ENCODE data around the gene TENT4A.
"Not testable (repeated sequence)": the region's sequence is repeated elsewhere in the genome, so short reads cannot be mapped to it uniquely, and the experiment has no call there.

Gene TENT4A

GRCh38 chr5:6713274-6714225 lies at the start of gene TENT4A:
Gene TENT4A (plus strand): TSS chr5:6713432. CDS start chr5:6713984, 552 bp downstream.
- peak; percentile 59 for DNase-seq (ENCODE audit: low spot score)

GRCh38 chr5:6666762-6667161 lies 46.5 kb upstream of the TENT4A start:
- no peak for DNase-seq (ENCODE audit: low spot score)

- no peak for DNase-seq (ENCODE audit: low spot score)
These were observed 45.6 kb upstream of the TENT4A start for GRCh38 chr5:6667648-6668047.

GRCh38 chr5:6668717-6669116 lies 44.5 kb upstream of the TENT4A start:
- not testable (repeated sequence) for DNase-seq (ENCODE audit: low spot score)

GRCh38 chr5:6673031-6673430 lies 40.2 kb upstream of the TENT4A start:
- DNase-seq (ENCODE audit: low spot score) = no peak

GRCh38 chr5:6673963-6674362 lies 39.3 kb upstream of the TENT4A start:
- DNase-seq (ENCODE audit: low spot score) = no peak

- DNase-seq (ENCODE audit: low spot score) = no peak
These were observed 38.8 kb upstream of the TENT4A start for GRCh38 chr5:6674421-6674820.

- DNase-seq (ENCODE audit: low spot score) = no peak
These were observed 38.3 kb upstream of the TENT4A start for GRCh38 chr5:6674886-6675285.

- no peak for DNase-seq (ENCODE audit: low spot score)
These were observed 37.3 kb upstream of the TENT4A start for GRCh38 chr5:6675784-6676491.

- no peak for DNase-seq (ENCODE audit: low spot score)
These were observed 36.5 kb upstream of the TENT4A start for GRCh38 chr5:6676702-6677101.

- no peak for DNase-seq (ENCODE audit: low spot score)
These were observed 34.8 kb upstream of the TENT4A start for GRCh38 chr5:6678385-6678784.

GRCh38 chr5:6680922-6681321 lies 32.3 kb upstream of the TENT4A start:
- DNase-seq (ENCODE audit: low spot score) = no peak

- no peak for DNase-seq (ENCODE audit: low spot score)
These were observed 31.6 kb upstream of the TENT4A start for GRCh38 chr5:6681682-6682081.

- DNase-seq (ENCODE audit: low spot score) = no peak
These were observed 31.0 kb upstream of the TENT4A start for GRCh38 chr5:6682239-6682638.

- no peak for DNase-seq (ENCODE audit: low spot score)
These were observed 30.0 kb upstream of the TENT4A start for GRCh38 chr5:6683241-6683640.

GRCh38 chr5:6684075-6684474 lies 29.2 kb upstream of the TENT4A start:
- no peak for DNase-seq (ENCODE audit: low spot score)

- DNase-seq (ENCODE audit: low spot score) = no peak
These were observed 26.7 kb upstream of the TENT4A start for GRCh38 chr5:6686501-6686900.

- no peak for DNase-seq (ENCODE audit: low spot score)
These were observed 26.3 kb upstream of the TENT4A start for GRCh38 chr5:6686915-6687409.

GRCh38 chr5:6687505-6687904 lies 25.7 kb upstream of the TENT4A start:
- DNase-seq (ENCODE audit: low spot score) = no peak

- no peak for DNase-seq (ENCODE audit: low spot score)
These were observed 20.3 kb upstream of the TENT4A start for GRCh38 chr5:6692906-6693305.

- DNase-seq (ENCODE audit: low spot score) = no peak
These were observed 14.5 kb upstream of the TENT4A start for GRCh38 chr5:6698696-6699095.

GRCh38 chr5:6699357-6699756 lies 13.9 kb upstream of the TENT4A start:
- DNase-seq (ENCODE audit: low spot score) = no peak

GRCh38 chr5:6700074-6700684 lies 13.1 kb upstream of the TENT4A start:
- DNase-seq (ENCODE audit: low spot score) = no peak

All from hematopoietic multipotent progenitor cell treated with erythropoietin and hydrocortisone succinate and interleukin-3 and kit ligand, for 17 days (in vitro differentiated cells).